Measurements from ENCODE around the gene RTP1.

- TF ChIP-seq CTCF (conservative IDR thresholded peaks at IDR 0.05; ENCODE audit: low read length), result no peak
- TF ChIP-seq EZH2phosphoT487 (IDR thresholded peaks at IDR 0.05; ENCODE audit: borderline replicate concordance, low read depth, low read length), result no peak
These were observed 14.4 kb downstream of the RTP1 start for GRCh38 chr3:187211532-187212195.
